Measurements from ENCODE around the gene FOXA1.
"Not testable (repeated sequence)": the region's sequence is repeated elsewhere in the genome, so short reads cannot be mapped to it uniquely, and the experiment has no call there.

Gene FOXA1

DNA sequence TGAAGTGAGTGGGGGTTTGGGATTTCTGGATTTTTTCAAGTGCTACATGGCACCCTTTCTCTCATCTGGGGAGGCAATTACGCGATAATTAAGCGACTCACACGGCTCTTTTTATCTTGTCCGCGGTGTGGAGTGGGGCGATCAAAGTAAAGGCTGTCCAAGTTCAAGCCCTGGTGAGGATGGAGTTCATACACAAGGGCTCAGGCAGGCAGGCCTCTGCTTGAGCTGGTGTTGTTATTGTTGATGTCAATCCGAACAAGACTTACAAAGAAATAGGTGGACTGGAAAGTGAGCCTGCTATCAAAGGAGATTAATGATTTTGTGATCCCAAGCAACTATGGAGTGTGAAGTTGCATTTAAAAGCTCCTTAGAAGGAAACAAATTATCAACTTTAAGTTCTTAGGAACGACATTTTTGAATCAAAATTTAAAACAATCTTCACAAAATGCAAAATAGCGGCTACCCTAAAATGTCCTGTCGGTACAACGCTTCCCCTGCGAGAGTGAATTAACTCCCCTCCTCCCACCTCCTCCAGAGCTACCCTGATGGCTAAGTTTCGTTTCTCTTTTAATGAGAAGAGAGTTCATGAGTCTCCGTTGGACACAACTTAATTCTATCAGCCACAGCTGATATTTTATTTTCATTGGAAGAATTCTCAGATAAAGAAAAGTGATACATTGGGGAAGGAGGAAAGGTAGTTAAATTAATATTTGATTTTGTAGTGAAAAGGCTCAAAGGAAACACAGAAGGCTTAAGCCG, 5.9 kb downstream of the FOXA1 start:
- no peak for DNase-seq

DNA sequence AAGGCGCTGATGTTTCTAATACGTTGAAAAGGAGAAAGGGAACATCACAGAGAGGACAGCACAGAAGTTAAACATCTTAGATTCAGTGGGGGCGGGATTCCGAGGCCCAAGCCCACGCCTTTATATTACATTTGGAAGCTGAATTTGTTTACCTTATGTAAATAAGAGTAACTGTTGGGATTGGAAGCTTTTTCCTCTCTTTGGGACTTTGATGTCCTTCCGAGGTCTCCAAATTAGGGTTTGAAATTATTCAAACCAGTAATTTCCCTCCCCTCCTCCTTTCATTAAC, 6.4 kb downstream of the FOXA1 start:
- no peak for DNase-seq

DNA sequence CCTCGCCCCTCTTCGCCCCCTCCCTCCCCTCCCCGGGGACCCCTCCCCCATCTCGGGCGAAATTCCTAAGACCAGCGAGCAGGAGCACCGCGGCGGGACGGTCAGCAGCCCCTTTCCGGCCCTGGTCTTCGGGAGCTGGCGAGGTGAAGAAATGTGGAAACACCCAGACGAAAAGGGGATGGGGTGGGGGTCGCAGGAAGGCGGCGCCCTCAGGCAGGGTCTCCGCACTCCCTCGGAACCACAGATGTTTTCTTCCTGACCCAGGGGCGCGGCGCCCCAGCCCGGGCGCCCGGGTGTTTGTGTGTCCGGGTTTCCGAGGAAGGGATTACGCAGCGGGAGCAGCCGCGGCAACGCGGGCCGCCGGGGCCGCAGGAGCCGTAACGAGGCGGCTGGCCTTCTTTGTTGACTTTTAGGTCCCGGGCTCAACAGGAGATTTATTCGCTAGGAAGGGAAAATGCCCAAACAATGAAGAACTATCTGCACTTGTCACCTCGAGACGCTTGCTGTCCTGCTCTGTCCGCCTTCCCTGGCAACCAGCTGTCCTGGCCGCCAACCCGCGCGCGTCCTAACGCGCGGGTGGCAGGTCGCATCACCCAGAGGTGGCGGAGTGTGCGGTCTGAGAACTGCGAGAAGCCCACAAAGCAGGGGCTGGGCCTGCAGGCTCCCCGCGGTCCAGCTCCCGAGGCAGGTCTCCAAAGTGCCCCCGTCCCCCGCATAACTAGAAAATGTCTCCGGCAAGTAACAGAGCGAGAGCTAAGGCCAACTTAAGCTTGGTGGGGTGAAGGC, 7.0 kb downstream of the FOXA1 start:
- no peak for DNase-seq

DNA sequence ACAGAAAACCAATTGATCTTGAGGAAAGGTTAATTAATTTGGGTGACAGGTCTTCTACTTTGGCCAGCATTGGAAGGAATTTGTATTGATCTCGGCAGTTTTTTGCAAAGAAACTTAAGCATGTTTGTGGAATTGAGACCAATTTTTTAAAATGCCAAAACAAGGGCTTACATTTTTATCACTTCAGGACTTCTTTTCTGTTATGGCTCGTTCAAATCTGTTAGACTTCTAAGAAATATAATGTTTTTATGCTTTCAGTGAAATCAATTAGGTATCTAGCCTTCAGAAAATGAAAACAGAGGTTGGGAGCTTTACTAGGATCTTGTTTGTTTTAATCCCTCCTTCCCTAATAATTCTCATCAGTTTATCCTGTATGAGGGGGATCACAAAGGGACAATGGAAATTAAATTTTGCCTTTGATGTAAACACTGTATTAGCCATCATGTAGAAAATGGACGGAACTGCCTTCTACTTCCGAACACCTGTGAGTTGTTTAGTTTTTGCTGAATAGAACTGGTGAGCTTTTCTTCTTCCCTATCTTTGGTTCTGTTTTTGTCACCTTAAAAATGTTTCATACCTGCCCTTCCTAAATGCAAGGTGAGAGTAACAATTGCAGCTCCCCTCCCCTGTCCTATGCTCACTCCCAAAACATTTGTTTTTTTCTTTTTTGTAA, 7.8 kb downstream of the FOXA1 start:
- no peak for DNase-seq

DNA sequence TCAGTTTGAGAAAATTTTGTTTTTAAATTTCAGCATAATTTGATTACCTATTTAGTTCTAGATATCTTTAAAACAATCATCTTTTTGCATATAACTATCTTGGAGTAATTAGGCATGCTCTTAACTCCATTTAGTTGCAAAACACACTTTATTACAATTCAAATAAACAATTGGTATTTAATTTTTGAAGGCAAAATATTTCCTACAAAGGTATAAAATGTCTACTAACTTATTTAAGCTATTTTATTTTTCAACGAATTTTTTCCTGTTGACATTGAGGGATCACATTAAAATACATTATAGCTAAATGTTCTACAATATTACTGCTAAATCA, 8.3 kb downstream of the FOXA1 start:
- DNase-seq: no peak

DNA sequence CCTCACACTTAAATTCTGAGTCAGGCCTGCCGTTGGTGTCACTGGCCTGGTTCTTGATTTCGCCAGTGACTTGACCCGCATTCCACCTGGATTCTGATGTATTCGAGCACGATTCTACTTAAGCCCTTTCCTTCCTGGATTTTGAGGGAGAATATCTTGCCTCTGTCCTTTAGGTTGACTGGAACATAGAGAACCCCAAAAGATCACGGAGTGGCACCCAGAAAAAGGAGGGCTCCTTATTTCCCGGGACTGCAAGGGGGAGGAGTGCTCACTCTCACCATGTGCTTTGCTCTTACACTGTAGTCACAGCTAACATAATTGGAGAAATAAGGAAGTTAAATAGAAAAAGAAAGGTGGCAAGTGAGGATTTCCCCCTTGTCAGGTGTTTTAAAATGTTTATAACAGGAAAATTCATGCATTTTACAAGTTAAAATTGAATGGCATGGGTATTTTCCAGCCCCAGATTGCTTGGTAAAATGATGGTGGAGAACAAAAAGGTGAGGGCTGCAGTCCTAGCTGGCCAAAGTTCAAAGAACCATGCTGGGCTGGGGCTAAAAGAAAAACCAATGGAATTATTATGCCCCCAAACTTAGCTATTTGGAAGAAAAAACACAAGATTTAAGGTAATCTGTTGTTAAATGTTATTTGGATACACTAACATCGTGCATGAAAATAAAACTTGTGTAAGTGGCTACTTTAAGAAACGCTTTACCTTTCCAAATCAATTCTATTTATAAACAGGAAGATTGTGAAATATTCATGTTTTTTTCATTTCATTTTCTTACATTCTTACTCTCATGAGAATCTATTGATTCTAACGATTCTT, 8.9 kb downstream of the FOXA1 start:
- DNase-seq: no peak

DNA sequence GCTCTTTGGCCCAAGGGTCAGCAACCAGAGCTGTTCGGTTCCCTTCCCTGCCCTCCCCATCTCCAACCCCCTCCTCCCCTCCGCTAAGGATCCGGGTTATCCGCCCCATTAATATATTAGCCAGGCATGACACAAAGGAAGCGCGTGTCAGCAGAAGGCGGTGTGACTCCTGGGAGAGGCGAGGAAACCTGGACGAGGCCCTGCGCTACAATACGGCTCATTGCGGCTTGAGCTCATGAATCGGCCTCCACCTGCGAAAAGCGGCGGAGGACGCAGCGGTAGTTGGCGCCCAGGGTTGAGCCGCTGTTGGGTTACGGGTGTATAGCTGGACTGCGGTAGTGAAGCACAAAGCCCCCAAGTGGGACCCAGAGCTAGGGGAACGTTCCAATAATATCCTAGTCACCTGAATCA, 9.9 kb downstream of the FOXA1 start:
- DNase-seq: no peak

DNA sequence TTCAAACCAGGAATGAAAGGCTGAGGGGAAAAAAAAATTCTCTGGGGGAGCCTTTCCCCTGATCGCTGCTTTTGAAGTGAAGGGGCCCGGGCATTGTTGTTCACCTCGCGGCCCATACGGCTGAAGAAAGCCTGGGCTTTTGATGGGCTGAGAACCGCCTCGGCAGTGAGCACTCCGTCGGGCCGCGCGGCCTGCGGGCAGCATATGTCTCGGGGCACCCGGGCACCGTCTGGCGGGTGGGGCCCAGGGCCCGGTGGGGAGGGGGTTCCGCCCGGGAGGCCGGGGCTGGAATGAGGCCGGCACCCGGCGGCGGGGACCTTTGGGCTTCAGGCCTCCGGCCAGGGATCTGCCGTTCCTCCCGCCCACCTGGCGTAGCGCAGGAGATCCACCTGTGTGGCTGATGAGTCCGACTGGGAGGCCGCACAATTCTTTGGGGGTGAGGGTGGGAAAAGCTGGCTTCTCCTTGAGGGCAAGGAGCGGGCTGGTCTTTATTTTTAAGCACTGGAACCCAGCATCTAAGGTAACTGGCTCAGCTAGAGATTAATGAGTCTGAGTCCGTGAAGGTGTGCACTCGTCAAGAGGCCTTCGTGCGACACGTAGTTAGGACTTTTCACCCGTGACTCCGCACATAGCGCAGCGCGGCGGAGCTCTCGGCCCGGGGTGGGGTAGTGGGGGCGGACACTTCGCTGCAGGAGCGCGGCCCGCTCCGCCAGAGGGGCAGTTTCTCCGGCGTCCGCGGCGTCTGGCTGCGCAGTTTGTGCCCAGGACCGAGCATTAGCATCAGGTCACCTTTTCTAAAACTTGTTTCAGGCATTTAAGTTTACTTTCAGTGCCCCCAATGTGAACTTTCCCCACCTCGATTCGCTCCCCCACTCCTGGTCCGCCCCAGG, 10.6 kb downstream of the FOXA1 start:
- no peak for DNase-seq

DNA sequence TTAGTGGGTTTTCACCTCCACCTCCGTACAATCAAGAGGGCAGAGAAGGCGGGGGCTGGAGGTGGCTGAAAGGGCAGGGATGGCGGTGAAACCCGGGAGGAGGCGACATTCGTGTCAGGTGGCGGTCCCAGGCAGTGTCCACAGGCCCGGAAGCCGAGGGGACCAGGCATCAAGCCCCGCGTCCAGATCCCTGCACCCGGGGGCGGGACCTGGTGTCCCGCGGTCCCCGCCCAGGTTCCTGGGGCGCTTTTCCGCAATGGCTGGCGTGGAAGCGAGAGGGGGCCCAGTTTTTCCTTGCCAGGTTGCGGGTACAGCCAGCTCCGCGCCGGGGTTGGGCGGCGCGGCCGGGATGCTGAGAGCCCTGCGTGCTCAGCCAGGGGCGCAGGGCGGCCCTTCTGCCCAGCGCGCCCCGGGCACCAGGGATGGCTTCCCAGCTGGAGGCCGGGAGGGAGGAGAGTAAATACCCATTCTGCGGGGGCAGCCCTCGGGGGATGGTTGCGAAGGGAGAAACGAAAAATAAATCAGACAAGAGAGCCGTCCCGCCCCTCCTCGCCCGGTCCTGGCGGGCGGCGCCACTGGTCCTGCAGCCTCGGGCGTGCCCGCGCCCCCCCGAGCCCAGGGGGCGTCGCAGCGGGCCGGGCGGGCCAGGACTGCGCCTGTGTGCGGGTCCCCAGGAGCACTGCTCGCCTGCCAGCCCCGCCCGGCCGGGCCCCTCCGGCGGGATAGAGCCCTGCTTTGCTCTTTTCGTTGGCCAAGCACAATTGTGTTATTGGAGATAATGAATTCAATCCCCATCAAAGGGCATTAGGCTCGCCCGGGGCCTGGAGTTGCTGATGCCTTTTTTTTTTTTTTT, 11.5 kb downstream of the FOXA1 start:
- DNase-seq: no peak

DNA sequence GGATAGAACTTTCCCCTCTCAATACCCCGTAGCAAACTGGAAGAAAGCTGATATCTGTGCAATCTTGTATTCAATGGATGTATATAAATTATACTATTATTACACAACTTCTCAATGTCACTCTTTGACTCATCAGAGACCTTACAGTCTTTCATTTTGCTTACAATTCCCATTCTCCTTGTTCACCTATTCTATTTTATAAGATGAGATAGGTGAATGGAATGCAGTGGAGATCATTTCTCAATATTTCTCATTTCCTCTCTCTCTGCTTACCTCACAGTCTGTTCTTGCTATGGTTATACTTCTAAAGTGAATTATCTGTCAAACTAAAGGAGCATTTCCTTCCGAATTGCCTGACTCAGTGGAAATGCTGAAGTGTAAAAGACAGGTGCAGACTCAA, 14.9 kb downstream of the FOXA1 start:
- no peak for DNase-seq

DNA sequence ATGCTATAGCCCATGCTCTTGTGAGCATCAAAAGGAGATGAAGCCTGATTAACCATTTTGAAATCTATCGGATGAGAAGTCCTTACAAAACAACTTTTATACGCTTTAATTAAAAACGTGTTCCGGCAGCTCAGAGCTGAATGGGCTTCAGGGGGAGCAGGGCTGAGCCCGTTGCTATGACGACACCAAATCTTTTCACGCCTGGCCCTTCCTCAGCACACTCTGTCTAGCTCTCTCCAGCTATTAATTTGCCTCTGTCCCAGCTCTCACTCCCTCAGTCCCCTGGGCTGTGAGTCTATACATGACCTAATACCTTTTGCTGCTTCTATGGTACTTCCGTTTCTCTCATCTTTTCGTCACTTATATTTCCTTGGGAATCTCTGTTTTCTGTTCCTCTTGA, 15.8 kb downstream of the FOXA1 start:
- DNase-seq: no peak

DNA sequence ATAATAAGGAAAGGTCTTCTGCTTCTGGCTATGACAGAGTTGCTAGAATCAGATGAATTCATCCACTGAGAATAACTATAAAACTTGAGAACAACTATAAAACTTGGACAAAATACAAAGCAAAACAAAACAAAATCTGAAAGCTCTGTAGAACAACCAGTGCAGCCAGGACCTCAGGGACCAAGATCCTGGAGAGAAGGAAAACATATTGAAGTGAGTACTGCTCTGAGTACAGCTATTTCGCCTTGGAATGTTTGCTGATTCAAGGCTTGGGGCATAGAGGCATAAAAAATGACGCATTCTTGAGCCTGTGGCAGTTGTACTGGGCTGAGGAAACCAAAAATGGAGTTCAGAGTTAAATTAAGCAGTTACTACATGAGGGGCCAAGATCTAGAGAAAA, 21.7 kb downstream of the FOXA1 start:
- no peak for DNase-seq

DNA sequence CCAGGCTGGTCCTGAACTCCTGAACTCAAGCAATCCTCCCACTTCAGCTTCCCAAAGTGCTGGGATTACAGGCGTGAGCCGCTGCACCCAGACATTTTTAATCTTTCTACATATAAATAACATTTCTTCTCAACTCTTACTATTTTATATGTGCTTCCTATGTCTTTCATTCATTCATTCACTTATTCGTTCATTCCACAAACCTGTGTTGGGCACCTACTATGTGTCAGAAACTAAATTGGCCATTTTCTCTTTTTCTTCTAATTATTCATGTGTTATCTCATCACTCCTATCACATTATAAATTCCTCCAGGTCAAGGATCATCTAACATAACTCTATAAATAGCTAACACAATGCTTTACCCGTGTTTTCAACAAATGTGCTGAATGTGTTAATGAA, 23.7 kb downstream of the FOXA1 start:
- no peak for DNase-seq

DNA sequence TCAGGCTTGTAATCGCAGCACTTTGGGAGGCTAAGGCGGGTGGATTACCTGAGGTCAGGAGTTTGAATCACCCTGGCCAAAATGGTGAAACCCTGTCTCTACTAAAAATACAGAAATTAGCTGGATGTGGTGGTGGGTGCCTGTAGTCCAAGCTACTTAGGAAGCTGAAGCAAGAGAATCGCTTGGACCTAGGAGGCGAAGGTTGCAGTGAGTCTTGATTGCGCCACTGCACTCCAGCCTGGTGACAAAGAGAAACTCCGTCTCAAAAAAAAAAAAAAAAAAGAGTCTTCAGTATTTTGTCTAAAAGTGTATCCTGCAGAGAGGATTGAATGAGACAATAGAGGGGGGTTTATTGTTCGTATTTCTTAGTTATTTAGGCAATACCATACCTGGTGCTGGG, 25.3 kb downstream of the FOXA1 start:
- DNase-seq: no peak

DNA sequence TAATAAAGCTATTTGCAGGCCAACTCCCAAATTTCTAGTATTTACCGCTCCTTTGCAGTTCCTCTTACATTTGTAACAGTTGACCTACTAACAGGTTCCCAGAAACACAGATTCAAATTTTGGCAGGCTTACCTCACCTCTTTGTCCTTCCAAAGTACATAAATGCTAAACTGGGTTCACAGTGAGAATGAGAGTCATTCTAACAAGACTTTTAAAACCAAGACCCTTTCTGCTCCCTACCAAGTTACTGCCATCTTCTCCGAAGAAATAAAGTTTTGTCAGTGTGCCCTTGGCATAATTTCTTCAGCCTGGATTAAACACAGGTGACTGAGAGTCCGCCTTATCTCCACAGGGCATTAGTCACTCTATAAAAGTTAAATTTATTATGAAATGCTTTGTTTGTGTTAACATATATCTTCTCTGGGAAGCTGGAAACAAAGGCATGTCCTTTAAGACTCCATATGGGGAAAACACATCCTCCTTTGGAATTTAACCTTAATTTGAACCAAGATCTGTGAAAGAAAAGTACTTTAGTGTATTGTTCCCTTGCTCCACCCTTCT, 28.2 kb downstream of the FOXA1 start:
- no peak for DNase-seq

DNA sequence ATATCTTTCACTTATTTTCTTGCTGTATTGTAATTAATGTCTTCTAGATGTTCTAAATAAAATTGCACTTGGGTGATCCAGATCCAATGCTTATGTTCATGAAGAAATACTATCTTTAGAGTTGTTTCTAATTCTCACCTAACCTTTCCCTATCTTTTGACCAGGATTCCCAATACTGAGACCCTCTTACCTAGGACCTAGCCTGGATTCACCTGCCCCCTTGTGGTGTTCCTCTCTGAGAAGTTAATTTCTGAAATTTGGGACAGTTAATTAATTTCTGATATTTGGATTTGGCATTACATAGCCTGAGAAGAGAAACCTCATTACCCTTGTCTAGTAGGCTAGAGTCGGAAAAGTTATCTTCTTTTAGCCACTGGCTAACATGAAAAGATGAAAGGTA, 29.5 kb downstream of the FOXA1 start:
- DNase-seq: no peak

DNA sequence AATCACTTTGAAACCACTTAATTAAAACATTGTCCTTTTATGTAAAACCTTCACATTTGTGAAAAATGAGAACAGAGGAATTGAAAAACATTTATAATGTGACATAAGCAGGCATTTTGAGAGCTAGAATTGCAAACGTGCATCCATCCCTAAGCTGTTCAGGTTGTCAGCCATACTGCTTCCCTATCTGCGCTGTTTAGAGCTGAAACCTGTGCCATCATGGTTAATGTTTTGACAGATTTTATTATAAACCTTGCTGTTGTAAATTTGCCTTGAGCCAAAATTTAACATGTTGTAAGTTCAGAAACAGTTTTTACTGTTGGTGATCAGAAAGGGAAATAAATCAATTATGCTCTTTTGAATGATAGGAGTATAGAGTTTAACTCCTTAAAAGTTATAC, 31.9 kb downstream of the FOXA1 start:
- DNase-seq: no peak

DNA sequence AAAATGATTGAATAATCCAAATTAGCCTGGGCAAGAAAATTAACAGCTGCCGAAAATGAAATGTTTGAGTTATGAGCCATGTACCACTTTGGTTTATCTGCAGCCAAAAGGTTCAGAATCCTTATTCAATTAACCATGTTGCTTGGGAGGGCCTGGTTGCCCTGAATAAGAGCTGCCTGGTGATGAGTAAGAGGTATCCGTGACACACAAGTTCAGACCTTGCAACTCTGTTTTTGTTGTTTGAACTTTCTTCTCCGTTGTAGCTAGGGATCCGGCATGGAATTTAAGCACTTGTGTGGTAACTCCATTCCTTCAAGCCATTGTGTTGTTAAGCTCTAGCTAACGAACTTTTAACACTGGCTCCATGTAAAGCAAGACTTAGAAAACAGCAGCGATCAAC, 35.7 kb downstream of the FOXA1 start:
- no peak for DNase-seq

DNA sequence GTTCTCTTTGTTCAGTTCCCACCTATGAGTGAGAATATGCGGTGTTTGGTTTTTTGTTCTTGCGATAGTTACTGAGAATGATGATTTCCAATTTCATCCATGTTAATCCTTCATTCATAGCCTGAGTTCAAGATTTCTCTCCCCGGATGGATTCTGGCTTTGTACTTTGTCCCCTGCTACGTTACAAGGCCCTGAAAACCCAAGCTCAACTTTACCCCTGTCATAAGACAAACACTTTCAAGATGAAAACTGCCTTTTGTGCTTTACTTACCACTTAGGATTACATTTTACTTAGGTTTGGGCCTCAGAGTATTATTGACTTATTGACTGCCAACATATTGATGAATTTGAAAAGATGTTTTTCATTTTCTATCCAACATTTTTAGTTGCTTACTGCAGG, 36.3 kb downstream of the FOXA1 start:
- no peak for DNase-seq

DNA sequence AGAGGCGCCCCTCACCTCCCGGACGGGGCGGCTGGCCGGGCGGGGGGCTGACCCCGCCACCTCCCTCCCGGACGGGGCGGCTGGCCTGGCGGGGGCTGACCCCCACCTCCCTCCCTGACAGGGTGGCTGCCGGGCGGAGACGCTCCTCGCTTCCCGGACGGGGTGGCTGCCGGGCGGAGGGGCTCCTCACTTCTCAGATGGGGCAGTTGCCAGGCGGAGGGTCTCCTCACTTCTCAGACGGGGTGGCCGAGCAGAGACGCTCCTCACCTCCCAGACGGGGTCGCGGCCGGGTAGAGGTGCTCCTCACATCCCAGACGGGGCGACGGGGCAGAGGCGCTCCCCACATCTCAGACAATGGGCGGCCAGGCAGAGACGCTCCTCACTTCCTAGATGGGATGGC, 39.5 kb downstream of the FOXA1 start:
- not testable (repeated sequence) for DNase-seq

DNA sequence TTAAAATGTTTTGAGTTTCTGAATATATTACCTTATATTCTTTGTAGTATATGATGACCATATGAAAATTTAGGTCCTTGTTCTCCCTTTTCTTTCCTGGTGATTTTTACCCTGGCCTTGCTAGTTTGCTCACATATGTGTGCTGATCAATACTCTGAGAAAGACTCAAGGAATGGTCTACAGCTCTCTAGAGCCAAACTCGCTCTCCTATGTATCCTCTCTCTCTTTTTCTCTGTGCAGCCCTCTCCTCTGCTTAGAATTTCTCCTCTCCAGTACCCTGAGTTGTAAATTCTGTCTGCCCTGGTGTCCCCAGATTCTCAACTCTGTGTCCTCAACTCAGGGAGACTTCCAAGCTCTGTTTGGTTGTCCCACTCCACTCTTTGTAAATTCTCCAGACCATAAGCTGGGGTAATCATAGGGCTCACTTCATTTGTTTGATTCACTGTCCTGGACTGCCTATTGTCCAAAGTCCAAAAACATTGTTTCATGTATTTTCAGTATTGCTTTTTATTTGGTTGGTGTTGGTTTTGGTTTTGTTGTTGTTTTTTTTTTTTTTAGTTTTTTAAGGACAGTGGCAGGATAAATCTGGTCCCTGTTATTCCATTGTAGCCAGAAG, 41.0 kb downstream of the FOXA1 start:
- DNase-seq: no peak

Data from bone marrow (tissue), 2 donors.